Testis (tissue), 3 donors: ENCODE data around the gene PLA2G5. TPM values are rescaled to one million over a fixed set of nuclear protein-coding genes. Genes with fewer than 3 reads are reported as not detected.

Experiments
- DNase-seq: peaks from one replicate; pipeline ENCODE4 v3.0.0-alpha.2; 2019
- H3K27ac ChIP-seq, 2 donors: fragments of 200-600 bp; sonication (generic); one replicate each; pipeline ENCODE4 v1.5.1; 2019
- H3K27me3 ChIP-seq: fragments of 200-600 bp; sonication (generic); one replicate; pipeline ENCODE4 v1.5.1; 2019
- H3K36me3 ChIP-seq: fragments of 200-600 bp; sonication (generic); one replicate; pipeline ENCODE4 v1.5.1; 2017; ENCODE audit warnings: low read depth; ENCODE audit errors: missing control alignments
- H3K4me1 ChIP-seq: fragments of 200-600 bp; sonication (generic); one replicate; pipeline ENCODE4 v1.5.1; 2019
- H3K4me3 ChIP-seq, 2 donors: fragments of 200-600 bp; sonication (generic); one replicate each; pipeline ENCODE4 v1.5.1; 2017 to 2019
- H3K9me3 ChIP-seq: fragments of 200-600 bp; sonication (generic); one replicate; pipeline ENCODE4 v1.5.1; 2017
- POLR2A ChIP-seq: fragments of 450-650 bp; IDR thresholded peaks from one replicate; pipeline ENCODE4 v1.6.1; 2017; ENCODE audit warnings: antibody characterized with exemption, mild to moderate bottlenecking, moderate library complexity
- WGBS, 2 donors: methylation state at CpG; one replicate each; pipeline ENCODE4 v1.1.5; 2018; 5-methylcytosine and 5-hydroxymethylcytosine counted together
- intact Hi-C: fragments of 100-400 bp; cut with DNase I; formaldehyde crosslinking; loops from one replicate; pipeline ENCODE4 v1.15.1; 2023; ENCODE audit warnings: low total_unique reads
- polyA plus RNA-seq: library from polyadenylated mRNA; stranded (reverse); fragments of 350-450 nt; fragmentation: Illumina TruSeq; extraction: RNeasy Lipid Tissue Mini Kit (QIAGEN cat#74804); gene quantifications from one replicate; pipeline ENCODE4 v1.2.3, GENCODE V29; 2014; ENCODE audit warnings: low read depth, low replicate concordance; ENCODE audit not compliant: insufficient read depth
- total RNA-seq, 2 donors: library from RNA; depleted of rRNA; stranded (reverse); fragments of >200 nt; gene quantifications; one replicate each; pipeline ENCODE4 v1.2.3, GENCODE V29; 2016
- TF ChIP-seq, protein P1 (sequence below), 3 experiments: fragments of 450-650 bp in 2 of 3; fragments of 200-600 bp in 1 of 3; sonication (generic) in 1 of 3; IDR thresholded peaks; one replicate each; pipeline ENCODE4 v1.5.1; 2016 to 2019; ENCODE audit warnings: antibody characterized with exemption in 3 of 3, mild to moderate bottlenecking in 2 of 3, moderate library complexity in 1 of 3

Gene PLA2G5
- total and polyA plus RNA-seq, 3 donors from 2014 or later: 17.6 to 21.2 (median 19.8) TPM

DNA sequence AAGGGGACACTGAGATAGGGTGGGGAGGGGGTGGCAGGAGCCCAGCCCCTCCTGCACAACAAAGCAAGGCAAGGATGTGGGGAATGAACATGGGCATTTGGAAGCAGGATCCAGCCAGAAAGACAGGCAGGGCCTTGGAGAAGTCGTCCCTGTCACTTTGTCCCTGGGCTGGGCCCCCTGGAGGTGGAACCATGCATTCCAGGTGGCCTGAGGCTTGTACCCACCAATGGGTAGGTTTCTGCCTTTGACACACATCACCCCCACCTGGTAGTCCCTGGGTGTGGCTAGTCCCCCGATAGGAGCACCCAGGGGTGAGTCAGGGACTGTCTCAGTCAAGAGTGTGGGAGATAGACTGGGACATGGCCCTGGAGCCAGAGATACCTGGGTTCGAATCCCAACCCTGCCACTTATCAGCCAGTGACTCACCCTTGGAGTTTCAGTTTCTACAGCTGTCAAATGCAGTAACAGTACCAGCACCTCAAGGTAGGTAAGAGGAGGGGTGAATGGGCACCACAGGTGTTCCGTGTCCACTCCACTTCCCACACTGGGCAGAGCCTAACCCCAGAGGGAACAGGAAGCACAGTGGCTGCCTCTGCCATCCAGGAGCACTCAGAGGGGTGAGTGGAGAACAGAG is 39.3 kb downstream of the PLA2G5 start:
- Histone ChIP-seq H3K4me1 (peaks cover 15% of the 10 kb centered on the region), H3K36me3 (no peaks in the 10 kb centered on the region), H3K9me3 (no peaks in the 10 kb centered on the region), H3K27ac (no peak overlapping the region), H3K4me3 (no peak overlapping the region), H3K27me3 (no peaks in the 10 kb centered on the region)
- intact Hi-C loops: loop anchor here (10.0 kb wide), 1 partner anchor 95 kb away; no protein-coding TSS in a partner anchor
- TF ChIP-seq POLR2A: no peak
- TF ChIP-seq, protein P1, sequence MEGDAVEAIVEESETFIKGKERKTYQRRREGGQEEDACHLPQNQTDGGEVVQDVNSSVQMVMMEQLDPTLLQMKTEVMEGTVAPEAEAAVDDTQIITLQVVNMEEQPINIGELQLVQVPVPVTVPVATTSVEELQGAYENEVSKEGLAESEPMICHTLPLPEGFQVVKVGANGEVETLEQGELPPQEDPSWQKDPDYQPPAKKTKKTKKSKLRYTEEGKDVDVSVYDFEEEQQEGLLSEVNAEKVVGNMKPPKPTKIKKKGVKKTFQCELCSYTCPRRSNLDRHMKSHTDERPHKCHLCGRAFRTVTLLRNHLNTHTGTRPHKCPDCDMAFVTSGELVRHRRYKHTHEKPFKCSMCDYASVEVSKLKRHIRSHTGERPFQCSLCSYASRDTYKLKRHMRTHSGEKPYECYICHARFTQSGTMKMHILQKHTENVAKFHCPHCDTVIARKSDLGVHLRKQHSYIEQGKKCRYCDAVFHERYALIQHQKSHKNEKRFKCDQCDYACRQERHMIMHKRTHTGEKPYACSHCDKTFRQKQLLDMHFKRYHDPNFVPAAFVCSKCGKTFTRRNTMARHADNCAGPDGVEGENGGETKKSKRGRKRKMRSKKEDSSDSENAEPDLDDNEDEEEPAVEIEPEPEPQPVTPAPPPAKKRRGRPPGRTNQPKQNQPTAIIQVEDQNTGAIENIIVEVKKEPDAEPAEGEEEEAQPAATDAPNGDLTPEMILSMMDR (IDR thresholded peaks at IDR 0.05): no peak
- no peak for DNase-seq
- 83 to 86% methylated on average over 3 to 4 of the region's 4 CpGs for WGBS, 2 donors

DNA sequence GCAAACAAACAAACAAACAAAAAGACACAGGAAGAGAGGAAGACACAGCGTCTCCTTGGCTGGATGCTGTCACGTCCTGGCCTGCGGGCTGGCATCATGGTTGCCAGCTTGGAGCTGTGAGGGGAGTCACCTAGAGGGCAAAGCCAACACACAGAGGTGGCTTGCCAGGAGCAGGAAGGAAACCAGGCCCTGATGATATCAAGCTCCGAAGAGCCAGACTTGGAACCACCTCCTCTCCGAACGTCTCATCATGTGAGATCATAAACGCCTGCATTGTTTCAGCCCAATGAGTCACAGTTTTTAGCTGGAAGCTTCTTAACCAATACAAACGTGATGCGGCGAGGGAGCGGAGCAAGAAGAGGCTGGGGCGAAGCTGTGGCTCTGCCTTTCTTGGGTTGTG is 40.7 kb downstream of the PLA2G5 start:
- no peaks in the 10 kb centered on the region for H3K27me3 ChIP-seq
- no peak for DNase-seq
- WGBS, 2 donors: 81 to 86% methylated on average over 12 of the region's 12 CpGs
- H3K36me3 ChIP-seq: no peaks in the 10 kb centered on the region
- intact Hi-C loops: no loop called here
- H3K9me3 ChIP-seq: no peaks in the 10 kb centered on the region
- no peak overlapping the region for H3K4me3 ChIP-seq
- TF ChIP-seq POLR2A: no peak
- TF ChIP-seq, protein P1 (IDR thresholded peaks at IDR 0.05): no peak
- no peak overlapping the region for H3K27ac ChIP-seq
- peaks cover 15% of the 10 kb centered on the region for H3K4me1 ChIP-seq

DNA sequence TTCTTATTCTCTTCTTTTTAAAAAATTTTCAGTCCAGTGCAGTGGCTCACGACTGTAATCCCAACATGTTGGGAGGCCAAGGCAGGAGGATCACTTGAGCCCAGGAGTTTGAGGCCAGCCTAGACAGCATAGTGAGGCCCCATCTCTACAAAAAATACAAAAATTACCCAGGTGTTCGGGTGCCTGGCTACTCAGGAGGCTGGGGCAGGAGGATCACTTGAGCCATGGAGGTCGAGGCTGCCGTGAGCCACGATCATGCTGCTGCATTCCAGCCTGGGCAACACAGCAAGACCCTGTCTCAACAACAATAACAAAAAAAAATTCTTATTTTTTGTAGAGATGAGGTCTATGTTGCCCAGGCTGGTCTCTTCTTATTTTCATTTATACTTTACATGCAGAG is 41.5 kb downstream of the PLA2G5 start:
- DNase-seq: no peak
- Histone ChIP-seq H3K4me1 (peaks cover 15% of the 10 kb centered on the region), H3K9me3 (no peaks in the 10 kb centered on the region), H3K27me3 (no peaks in the 10 kb centered on the region), H3K36me3 (no peaks in the 10 kb centered on the region), H3K27ac (no peak overlapping the region), H3K4me3 (no peak overlapping the region)
- WGBS, 2 donors: 98 to 99% methylated on average over 5 of the region's 5 CpGs
- TF ChIP-seq, protein P1 (IDR thresholded peaks at IDR 0.05): no peak
- no peak for TF ChIP-seq POLR2A
- intact Hi-C loops: no loop called here

DNA sequence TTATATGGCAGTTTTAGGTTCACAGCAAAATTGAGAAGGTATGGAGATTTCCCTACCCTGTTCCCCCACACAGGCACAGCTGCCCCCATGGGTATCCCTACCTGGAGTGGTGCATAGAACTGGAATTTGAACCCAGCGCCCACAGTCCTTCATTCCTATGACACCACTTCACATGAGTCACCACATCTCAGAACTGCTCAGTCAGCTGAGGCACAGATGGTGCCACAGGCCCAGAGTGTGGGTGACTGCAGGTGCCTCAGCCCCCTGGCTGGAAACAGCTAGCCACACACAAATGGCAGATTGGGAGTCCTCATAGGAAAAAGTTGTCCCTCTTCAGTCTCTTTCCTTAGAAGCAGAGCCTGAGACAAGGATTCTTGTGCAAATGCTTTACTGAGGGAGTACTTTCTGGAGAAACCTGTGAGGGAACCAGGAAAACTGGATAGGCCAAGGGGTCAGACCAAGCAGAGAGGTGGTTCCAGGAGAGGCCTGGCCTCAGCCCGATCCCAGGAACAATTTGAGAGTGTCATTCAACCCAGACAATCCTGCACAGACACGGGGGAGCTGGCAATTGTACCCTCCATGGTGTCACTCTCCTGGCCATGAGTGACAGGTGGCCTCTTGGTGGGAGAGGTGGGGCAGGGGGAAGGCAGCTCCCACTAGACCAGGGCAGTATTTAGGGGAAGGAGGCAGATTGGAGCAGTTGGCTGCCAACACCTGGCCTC is 42.4 kb downstream of the PLA2G5 start:
- Histone ChIP-seq H3K27ac (no peak overlapping the region), H3K4me1 (peaks cover 15% of the 10 kb centered on the region), H3K9me3 (no peaks in the 10 kb centered on the region), H3K27me3 (no peaks in the 10 kb centered on the region), H3K4me3 (no peak overlapping the region), H3K36me3 (no peaks in the 10 kb centered on the region)
- WGBS, 2 donors: 90 to 92% methylated on average over 3 of the region's 3 CpGs
- intact Hi-C loops: no loop called here
- DNase-seq: no peak
- TF ChIP-seq, protein P1 (IDR thresholded peaks at IDR 0.05): no peak
- no peak for TF ChIP-seq POLR2A
